SU-DHL-6 (cell line): ENCODE results near the gene SRSF1.
A peak's percentile ranks its signal among the peaks of the same experiment; 100 is the strongest.

Experiments
- H2AFZ ChIP-seq: fragments of 200-600 bp; sonication (generic); 2 replicates; pipeline ENCODE4 v1.6.1; 2014; ENCODE audit warnings: low read depth, mild to moderate bottlenecking, moderate library complexity, mixed read lengths, antibody characterized with exemption, low read length; ENCODE audit not compliant: severe bottlenecking
- H3F3A ChIP-seq: fragments of 200-600 bp; shearing (Covaris generic); 2 replicates; pipeline ENCODE4 v1.6.0; 2016; ENCODE audit warnings: antibody characterized with exemption, mild to moderate bottlenecking; ENCODE audit not compliant: insufficient read depth
- H3K27ac ChIP-seq: fragments of 200-600 bp; sonication (generic); 2 replicates; pipeline ENCODE4 v1.5.1; 2016; ENCODE audit warnings: low read depth, mild to moderate bottlenecking, low read length, moderate library complexity, mixed read lengths
- H3K27me3 ChIP-seq: fragments of 200-600 bp; sonication (generic), shearing (Covaris generic); 2 replicates; pipeline ENCODE4 v1.6.0; 2014; ENCODE audit warnings: mild to moderate bottlenecking, low read length
- H3K36me3 ChIP-seq: fragments of 200-600 bp; sonication (generic); 2 replicates; pipeline ENCODE4 v1.6.1; 2014; ENCODE audit warnings: mild to moderate bottlenecking, low read length, mixed read lengths
- H3K4me2 ChIP-seq: fragments of 300-600, 200-600 bp; shearing (Covaris generic), sonication (generic); 2 replicates; pipeline ENCODE4 v1.6.0; 2014; ENCODE audit warnings: low read length, low read depth, mild to moderate bottlenecking; ENCODE audit not compliant: poor library complexity, severe bottlenecking
- H3K4me3 ChIP-seq: fragments of 200-600 bp; sonication (generic); 2 replicates; pipeline ENCODE4 v1.5.1; 2014; ENCODE audit warnings: antibody characterized with exemption, low read length, mild to moderate bottlenecking, mixed read lengths; ENCODE audit not compliant: insufficient read depth, poor library complexity, severe bottlenecking
- H3K79me2 ChIP-seq: fragments of 200-600 bp; sonication (generic); 2 replicates; pipeline ENCODE4 v1.6.1; 2014; ENCODE audit warnings: mild to moderate bottlenecking, low read length, moderate library complexity; ENCODE audit not compliant: insufficient read depth
- H3K9ac ChIP-seq: fragments of 200-600 bp; sonication (generic); 2 replicates; pipeline ENCODE4 v1.7.0; 2014; ENCODE audit warnings: mild to moderate bottlenecking, low read length
- H3K9me2 ChIP-seq: fragments of 200-600 bp; sonication (generic); replicated peaks from 2 replicates; pipeline ENCODE4 v1.6.1; 2014; ENCODE audit warnings: low read length; ENCODE audit not compliant: insufficient read depth
- H3K9me3 ChIP-seq: fragments of 200-600 bp; sonication (generic); 2 replicates; pipeline ENCODE4 v1.6.1; 2014; ENCODE audit warnings: low read length, mixed read lengths; ENCODE audit not compliant: insufficient read depth
- H4K20me1 ChIP-seq: fragments of 200-600 bp; sonication (generic); 2 replicates; pipeline ENCODE4 v1.6.1; 2014; ENCODE audit warnings: low read depth, mild to moderate bottlenecking, antibody characterized with exemption, low read length, moderate library complexity, mixed read lengths
- EZH2phosphoT487 ChIP-seq: fragments of 200-600 bp; sonication (generic), shearing (Covaris generic); conservative IDR thresholded peaks from 2 replicates; pipeline ENCODE4 v1.6.1; 2018; ENCODE audit warnings: mild to moderate bottlenecking, antibody characterized with exemption, low read length, moderate library complexity, mixed read lengths
- TF ChIP-seq, protein P1 (sequence below): fragments of 200-600 bp; sonication (generic); IDR thresholded peaks from one replicate; pipeline ENCODE4 v1.5.1; 2017; ENCODE audit warnings: antibody characterized with exemption, mild to moderate bottlenecking, low read length, moderate library complexity; ENCODE audit not compliant: insufficient read depth, poor library complexity, severe bottlenecking

SRSF1 gene

DNA sequence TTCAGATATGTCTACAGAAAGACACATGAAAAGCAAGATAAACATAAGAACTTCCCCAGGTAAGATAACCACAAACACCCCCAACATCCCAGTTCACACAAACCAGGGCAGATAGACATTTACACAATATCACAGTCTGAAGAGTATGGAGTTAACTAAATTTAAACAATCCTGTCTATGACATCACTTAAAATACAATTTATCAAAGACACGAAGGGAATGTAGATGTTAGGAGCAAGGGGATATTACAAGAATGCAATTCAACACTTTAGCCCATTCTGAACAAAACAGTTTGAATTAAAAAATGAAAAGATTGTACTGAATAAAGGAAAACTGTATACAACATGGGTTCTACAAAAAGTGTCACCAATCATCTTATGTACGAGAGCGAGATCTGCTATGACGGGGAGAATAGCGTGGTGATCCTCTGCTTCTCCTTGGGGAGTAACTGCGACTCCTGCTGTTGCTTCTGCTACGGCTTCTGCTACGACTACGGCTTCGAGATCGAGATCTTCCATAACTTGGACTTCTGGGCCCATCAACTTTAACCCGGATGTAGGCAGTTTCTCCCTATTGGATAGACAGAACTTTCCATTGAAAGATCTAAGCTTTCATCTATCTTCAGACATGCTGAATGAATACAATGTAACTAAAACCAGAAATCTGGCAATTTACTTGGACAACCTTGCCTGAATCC, 1.9 kb downstream of the SRSF1 start:
- Histone ChIP-seq H2AFZ (no peak overlapping the region), H3K27ac (0 out of 2 replicates have a peak overlapping the region, but pooled peaks have one; percentile 3), H3K27me3 (no peaks in the 10 kb centered on the region), H3K79me2 (peaks cover 48% of the 10 kb centered on the region), H3K4me2 (peak overlapping the region; percentile 76), H3K9ac (peak overlapping the region; percentile 99), H3K4me3 (peak overlapping the region; percentile 96), H3K9me2 (no peaks in the 10 kb centered on the region), H3K9me3 (no peaks in the 10 kb centered on the region), H3K36me3 (peaks cover 59% of the 10 kb centered on the region), H3F3A (peaks cover 56% of the 10 kb centered on the region), H4K20me1 (peaks cover 58% of the 10 kb centered on the region)
- no peak for TF ChIP-seq EZH2phosphoT487
- TF ChIP-seq, protein P1, sequence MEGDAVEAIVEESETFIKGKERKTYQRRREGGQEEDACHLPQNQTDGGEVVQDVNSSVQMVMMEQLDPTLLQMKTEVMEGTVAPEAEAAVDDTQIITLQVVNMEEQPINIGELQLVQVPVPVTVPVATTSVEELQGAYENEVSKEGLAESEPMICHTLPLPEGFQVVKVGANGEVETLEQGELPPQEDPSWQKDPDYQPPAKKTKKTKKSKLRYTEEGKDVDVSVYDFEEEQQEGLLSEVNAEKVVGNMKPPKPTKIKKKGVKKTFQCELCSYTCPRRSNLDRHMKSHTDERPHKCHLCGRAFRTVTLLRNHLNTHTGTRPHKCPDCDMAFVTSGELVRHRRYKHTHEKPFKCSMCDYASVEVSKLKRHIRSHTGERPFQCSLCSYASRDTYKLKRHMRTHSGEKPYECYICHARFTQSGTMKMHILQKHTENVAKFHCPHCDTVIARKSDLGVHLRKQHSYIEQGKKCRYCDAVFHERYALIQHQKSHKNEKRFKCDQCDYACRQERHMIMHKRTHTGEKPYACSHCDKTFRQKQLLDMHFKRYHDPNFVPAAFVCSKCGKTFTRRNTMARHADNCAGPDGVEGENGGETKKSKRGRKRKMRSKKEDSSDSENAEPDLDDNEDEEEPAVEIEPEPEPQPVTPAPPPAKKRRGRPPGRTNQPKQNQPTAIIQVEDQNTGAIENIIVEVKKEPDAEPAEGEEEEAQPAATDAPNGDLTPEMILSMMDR: no peak

DNA sequence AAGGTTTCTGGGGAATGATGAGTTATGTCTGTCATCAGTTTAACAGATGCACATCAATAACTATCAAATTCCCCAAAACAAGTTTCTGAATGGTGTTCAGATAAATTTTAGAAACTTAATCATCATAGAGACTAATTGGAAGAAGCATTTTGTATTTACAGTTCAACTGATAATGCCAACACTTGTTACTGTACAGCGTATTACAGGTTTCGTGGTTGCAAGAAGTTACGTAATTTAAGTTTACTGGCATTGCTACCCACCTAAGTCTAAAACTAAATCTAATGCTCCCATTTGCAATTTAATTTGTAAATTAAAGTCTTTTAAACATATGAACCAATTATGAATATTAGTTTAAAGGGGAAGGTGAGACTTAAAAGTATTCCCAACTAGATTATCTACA, 3.0 kb downstream of the SRSF1 start:
- H3K27ac ChIP-seq: no peak overlapping the region
- peaks cover 67% of the 10 kb centered on the region for H3F3A ChIP-seq
- H3K4me3 ChIP-seq: peak overlapping the region; percentile 6
- peaks cover 70% of the 10 kb centered on the region for H3K36me3 ChIP-seq
- H3K9ac ChIP-seq: 0 out of 2 replicates have a peak overlapping the region, but pooled peaks have one; percentile 9
- H4K20me1 ChIP-seq: peaks cover 67% of the 10 kb centered on the region
- no peaks in the 10 kb centered on the region for H3K27me3 ChIP-seq
- TF ChIP-seq EZH2phosphoT487: no peak
- TF ChIP-seq, protein P1: no peak
- H2AFZ ChIP-seq: no peak overlapping the region
- no peaks in the 10 kb centered on the region for H3K9me2 ChIP-seq
- peak overlapping the region; percentile 76 for H3K4me2 ChIP-seq
- H3K79me2 ChIP-seq: peaks cover 48% of the 10 kb centered on the region
- no peaks in the 10 kb centered on the region for H3K9me3 ChIP-seq

DNA sequence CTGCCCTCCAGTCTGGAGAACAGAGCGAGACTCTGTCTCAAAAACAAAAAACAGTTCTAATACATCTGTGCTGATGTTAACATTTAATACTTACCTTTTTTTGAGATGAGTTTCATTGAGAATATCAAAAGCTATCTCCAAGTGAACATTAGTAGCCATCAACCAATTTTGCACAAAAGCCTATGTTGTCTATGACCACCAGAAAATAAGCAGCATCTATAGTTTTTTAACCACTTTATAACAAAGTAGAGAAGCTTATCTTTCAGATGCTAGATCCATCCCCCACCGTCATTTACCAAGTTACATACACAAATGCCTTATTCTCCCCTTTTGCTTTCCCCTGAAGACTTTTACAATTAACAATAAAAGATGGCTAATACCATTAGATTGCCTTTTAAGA, 4.1 kb downstream of the SRSF1 start:
- 0 out of 2 replicates have a peak overlapping the region, but pooled peaks have one; percentile 9 for H3K9ac ChIP-seq

More for the DNA sequence above, 4.1 kb downstream of the SRSF1 start:
- Histone ChIP-seq H3K9me3 (no peaks in the 10 kb centered on the region), H2AFZ (no peak overlapping the region), H3K27ac (no peak overlapping the region), H3K4me3 (no peak overlapping the region), H3K79me2 (peaks cover 48% of the 10 kb centered on the region), H3F3A (peaks cover 77% of the 10 kb centered on the region), H4K20me1 (peaks cover 76% of the 10 kb centered on the region), H3K27me3 (no peaks in the 10 kb centered on the region), H3K4me2 (peak overlapping the region; percentile 76), H3K9me2 (no peaks in the 10 kb centered on the region), H3K36me3 (peaks cover 80% of the 10 kb centered on the region)
- no peak for TF ChIP-seq EZH2phosphoT487
- TF ChIP-seq, protein P1: no peak
